22Rv1 (cell line): Measurements from ENCODE around the gene CISD1.

Source experiments
- H3K27ac ChIP-seq: fragments of 450-650 bp; 2 replicates; pipeline ENCODE4 v1.5.1; 2017
- CTCF ChIP-seq: fragments of 450-650 bp; IDR thresholded peaks from 2 replicates; pipeline ENCODE4 v1.5.1; 2017; ENCODE audit warnings: mild to moderate bottlenecking
- ZFX ChIP-seq: fragments of 450-650 bp; IDR thresholded peaks from 2 replicates; pipeline ENCODE4 v1.6.1; 2017; ENCODE audit warnings: antibody characterized with exemption, borderline replicate concordance

Gene CISD1

GRCh38 chr10:58319599-58319998, 50.6 kb downstream of the CISD1 start:
- TF ChIP-seq ZFX (no peak), CTCF (no peak)
- H3K27ac ChIP-seq: no peak overlapping the region

- no peak overlapping the region for H3K27ac ChIP-seq
- TF ChIP-seq CTCF (no peak), ZFX (no peak)
These were observed 51.5 kb downstream of the CISD1 start for GRCh38 chr10:58320351-58321049.

GRCh38 chr10:58322072-58322834, 53.3 kb downstream of the CISD1 start:
- H3K27ac ChIP-seq: no peak overlapping the region

GRCh38 chr10:58322835-58323209, 53.9 kb downstream of the CISD1 start:
- no peak overlapping the region for H3K27ac ChIP-seq
- TF ChIP-seq CTCF (no peak), ZFX (no peak)

More at GRCh38 chr10:58322072-58322834, 53.3 kb downstream of the CISD1 start:
- TF ChIP-seq CTCF (no peak), ZFX (no peak)

GRCh38 chr10:58326967-58327381, 58.0 kb downstream of the CISD1 start:
- TF ChIP-seq ZFX: no peak
- TF ChIP-seq CTCF: no peak
- H3K27ac ChIP-seq: no peak overlapping the region

GRCh38 chr10:58328233-58328632, 59.3 kb downstream of the CISD1 start:
- H3K27ac ChIP-seq: no peak overlapping the region
- no peak for TF ChIP-seq CTCF
- TF ChIP-seq ZFX: no peak

GRCh38 chr10:58330431-58330830, 61.5 kb downstream of the CISD1 start:
- TF ChIP-seq ZFX (no peak), CTCF (no peak)

More at GRCh38 chr10:58330431-58330830, 61.5 kb downstream of the CISD1 start:
- no peak overlapping the region for H3K27ac ChIP-seq
